ENCODE data around the gene ZYG11A. TPM values are rescaled to one million over a fixed set of nuclear protein-coding genes. Genes with fewer than 3 reads are reported as not detected.

ZYG11A gene
- total and polyA plus RNA-seq, 2 of the 8 experiments (the other 6 are each of a cell fraction or from before 2014, with no cell fraction given), result 0.89 to 2.6 TPM

DNA sequence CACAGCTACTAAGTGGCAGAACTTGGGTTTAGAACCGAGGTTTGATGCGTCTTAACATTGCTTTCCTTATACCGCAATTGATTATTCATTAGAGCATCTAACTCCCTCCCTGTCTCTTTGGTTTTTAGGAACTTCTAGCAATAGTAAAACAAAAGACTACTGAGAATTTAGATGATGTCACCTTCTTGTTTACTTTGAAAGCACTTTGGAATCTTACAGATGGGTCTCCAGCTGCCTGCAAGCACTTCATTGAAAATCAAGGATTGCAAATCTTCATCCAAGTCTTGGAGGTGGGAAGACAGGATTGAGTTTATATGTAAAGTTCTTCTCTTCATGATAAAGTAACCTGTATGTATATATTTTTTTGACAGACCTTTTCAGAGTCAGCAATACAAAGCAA lies 35.0 kb downstream of the ZYG11A start (continued):
- no peak for TF ChIP-seq TEAD4 (IDR thresholded peaks at IDR 0.05; ENCODE audit: low read depth, low read length)
